ENCODE results near the gene EBF3.

The EBF3 gene

DNA sequence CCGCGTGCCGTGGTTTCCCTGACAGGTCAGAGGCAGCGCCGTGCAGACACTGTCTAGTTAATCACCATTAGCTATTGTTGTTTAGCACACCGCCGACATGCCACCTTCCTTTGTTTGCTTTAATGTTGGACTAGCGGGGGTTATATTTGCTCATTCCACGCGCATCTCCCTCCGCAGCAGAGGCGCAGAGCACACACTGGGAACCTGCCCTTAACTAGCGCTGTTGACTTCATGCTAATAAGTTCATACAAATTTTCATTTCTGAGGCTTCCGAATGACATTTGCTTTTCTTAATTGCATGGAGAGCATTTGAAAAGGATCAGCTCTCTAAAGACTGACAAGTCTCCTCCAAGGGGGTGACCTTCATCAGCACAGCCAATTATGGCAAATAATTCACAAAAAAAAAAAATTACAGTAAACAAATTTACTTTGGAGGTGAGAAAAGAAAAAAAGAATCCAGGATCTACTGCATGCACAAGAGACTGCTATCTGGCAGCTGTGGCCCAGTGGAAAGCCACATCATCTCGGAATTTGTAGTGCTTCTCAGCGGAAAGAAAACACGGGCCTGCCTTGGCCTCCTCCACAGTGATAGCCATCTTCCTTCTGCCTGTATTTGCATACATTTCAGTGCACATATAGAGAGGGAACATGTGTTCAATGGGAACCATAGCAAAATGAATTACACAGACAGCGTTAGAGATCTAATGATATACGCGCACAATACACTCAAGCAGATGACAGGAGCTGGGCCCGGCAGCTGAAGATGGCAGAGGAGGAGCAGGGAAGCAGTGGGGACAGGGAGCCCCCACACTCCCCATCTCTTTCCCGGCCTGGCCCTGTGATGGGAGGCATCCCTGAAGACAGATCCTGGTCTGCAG is 94.2 kb downstream of the EBF3 start:
- Histone ChIP-seq H3K9me3 (ENCODE audit: insufficient read depth, low read length, severe bottlenecking) (no peaks in the 10 kb centered on the region), H3K79me2 (ENCODE audit: insufficient read depth, low read length) (no peaks in the 10 kb centered on the region), H3K36me3 (ENCODE audit: insufficient read depth, low read length) (no peaks in the 10 kb centered on the region), H3K4me1 (ENCODE audit: insufficient read depth, low read length) (peaks cover 9% of the 10 kb centered on the region; the same call in 1 of the 2 replicates), H3K27me3 (ENCODE audit: insufficient read depth, low read length, poor library complexity) (no peaks in the 10 kb centered on the region), H3K27ac (ENCODE audit: low read length) (no peak overlapping the region), H3K4me3 (ENCODE audit: low read depth in 1 of 2, low read length in 2 of 2) (no peak overlapping the region), H4K20me1 (ENCODE audit: insufficient read depth, low read length) (no peaks in the 10 kb centered on the region), H2AFZ (ENCODE audit: low read depth, low read length) (no peak overlapping the region), H3K9ac (ENCODE audit: low read depth, low read length) (no peak overlapping the region), H3K4me2 (ENCODE audit: insufficient read depth, low read length) (no peak overlapping the region)
- no peak for ATAC-seq (ENCODE audit: insufficient read depth, low read depth)
- DNase-seq, result no peak
- TF ChIP-seq EZH2 (IDR thresholded peaks at IDR 0.05; ENCODE audit: borderline replicate concordance, low read depth, low read length, severe bottlenecking), result no peak
- TF ChIP-seq, protein P1, sequence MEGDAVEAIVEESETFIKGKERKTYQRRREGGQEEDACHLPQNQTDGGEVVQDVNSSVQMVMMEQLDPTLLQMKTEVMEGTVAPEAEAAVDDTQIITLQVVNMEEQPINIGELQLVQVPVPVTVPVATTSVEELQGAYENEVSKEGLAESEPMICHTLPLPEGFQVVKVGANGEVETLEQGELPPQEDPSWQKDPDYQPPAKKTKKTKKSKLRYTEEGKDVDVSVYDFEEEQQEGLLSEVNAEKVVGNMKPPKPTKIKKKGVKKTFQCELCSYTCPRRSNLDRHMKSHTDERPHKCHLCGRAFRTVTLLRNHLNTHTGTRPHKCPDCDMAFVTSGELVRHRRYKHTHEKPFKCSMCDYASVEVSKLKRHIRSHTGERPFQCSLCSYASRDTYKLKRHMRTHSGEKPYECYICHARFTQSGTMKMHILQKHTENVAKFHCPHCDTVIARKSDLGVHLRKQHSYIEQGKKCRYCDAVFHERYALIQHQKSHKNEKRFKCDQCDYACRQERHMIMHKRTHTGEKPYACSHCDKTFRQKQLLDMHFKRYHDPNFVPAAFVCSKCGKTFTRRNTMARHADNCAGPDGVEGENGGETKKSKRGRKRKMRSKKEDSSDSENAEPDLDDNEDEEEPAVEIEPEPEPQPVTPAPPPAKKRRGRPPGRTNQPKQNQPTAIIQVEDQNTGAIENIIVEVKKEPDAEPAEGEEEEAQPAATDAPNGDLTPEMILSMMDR (IDR thresholded peaks at IDR 0.05; ENCODE audit: borderline replicate concordance, extremely low read depth, low read length, poor library complexity, severe bottlenecking), result no peak

DNA sequence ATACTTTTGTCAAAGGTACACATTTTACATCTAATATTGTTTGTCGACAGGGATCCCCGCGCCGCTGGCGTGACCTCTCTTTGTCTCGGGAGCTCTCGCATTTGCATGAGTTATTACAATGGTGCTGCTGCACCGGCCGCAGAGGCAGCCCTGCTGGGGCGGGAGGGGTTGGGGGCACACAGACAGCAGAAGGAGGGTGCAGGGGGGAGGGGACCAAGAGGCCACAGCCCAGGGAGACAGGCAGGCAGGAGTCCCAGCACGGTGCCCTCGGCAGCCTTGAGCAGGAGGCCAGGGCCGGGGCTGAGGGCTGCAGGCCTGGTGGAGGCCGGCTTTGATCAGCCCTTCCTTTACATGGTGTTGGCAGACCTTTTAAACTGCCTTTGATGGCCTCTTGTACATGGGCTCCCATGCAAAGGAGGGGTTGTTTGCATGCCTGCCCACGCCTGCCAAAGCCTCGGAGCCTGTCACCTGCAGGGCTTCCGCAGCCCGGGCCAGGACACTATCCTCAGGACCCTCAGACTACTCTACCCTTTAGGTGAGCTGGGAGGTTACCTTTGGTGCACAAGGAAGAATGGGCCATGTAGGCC is 95.5 kb downstream of the EBF3 start:
- no peaks in the 10 kb centered on the region for H4K20me1 ChIP-seq (ENCODE audit: insufficient read depth, low read length)
- no peak for TF ChIP-seq EZH2 (IDR thresholded peaks at IDR 0.05; ENCODE audit: borderline replicate concordance, low read depth, low read length, severe bottlenecking)
- TF ChIP-seq, protein P1 (IDR thresholded peaks at IDR 0.05; ENCODE audit: borderline replicate concordance, extremely low read depth, low read length, poor library complexity, severe bottlenecking), result no peak
- H3K36me3 ChIP-seq (ENCODE audit: insufficient read depth, low read length), result no peaks in the 10 kb centered on the region
- no peak overlapping the region for H2AFZ ChIP-seq (ENCODE audit: low read depth, low read length)
- no peak overlapping the region for H3K4me3 ChIP-seq (ENCODE audit: low read depth in 1 of 2, low read length in 2 of 2)
- ATAC-seq (ENCODE audit: insufficient read depth, low read depth), result no peak
- no peaks in the 10 kb centered on the region for H3K27me3 ChIP-seq (ENCODE audit: insufficient read depth, low read length, poor library complexity)
- H3K27ac ChIP-seq (ENCODE audit: low read length), result no peak overlapping the region
- H3K4me1 ChIP-seq (ENCODE audit: insufficient read depth, low read length), result peaks cover 9% of the 10 kb centered on the region; the same call in 1 of the 2 replicates
- no peak overlapping the region for H3K4me2 ChIP-seq (ENCODE audit: insufficient read depth, low read length)
- no peak overlapping the region for H3K9ac ChIP-seq (ENCODE audit: low read depth, low read length)
- no peaks in the 10 kb centered on the region for H3K79me2 ChIP-seq (ENCODE audit: insufficient read depth, low read length)
- DNase-seq, result no peak
- no peaks in the 10 kb centered on the region for H3K9me3 ChIP-seq (ENCODE audit: insufficient read depth, low read length, severe bottlenecking)

DNA sequence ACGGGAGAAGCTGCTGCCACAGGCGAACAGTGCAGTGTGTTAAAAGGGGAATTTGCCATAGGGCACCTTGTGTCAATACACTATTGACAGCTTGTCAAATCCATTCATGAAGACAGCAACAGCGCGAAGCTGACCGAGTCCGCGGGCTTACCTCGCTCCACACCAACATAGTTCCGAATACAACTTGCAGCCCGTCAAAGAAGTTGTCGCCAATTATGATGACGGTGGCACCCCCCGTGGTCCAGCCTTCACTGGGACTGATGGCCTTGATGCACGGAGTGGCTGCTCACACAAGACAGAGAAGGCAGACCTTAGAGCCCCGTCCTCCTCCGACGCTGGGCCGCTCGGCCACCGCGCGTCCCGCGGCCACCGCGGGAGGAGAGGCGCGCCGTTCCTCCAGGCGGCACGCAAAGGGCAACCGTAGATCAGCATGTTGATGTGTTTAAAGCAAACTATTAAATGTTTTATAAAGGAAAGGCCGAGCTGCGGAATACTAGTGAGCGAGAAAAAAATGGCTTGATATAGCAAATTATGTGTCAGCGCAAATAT is 96.4 kb downstream of the EBF3 start:
- H3K9me3 ChIP-seq (ENCODE audit: insufficient read depth, low read length, severe bottlenecking), result no peaks in the 10 kb centered on the region
- DNase-seq (no peak), ATAC-seq (ENCODE audit: insufficient read depth, low read depth) (no peak)
- H2AFZ ChIP-seq (ENCODE audit: low read depth, low read length), result no peak overlapping the region
- no peak overlapping the region for H3K4me2 ChIP-seq (ENCODE audit: insufficient read depth, low read length)
- no peak overlapping the region for H3K27ac ChIP-seq (ENCODE audit: low read length)
- no peaks in the 10 kb centered on the region for H3K79me2 ChIP-seq (ENCODE audit: insufficient read depth, low read length)
- no peak overlapping the region for H3K4me3 ChIP-seq (ENCODE audit: low read depth in 1 of 2, low read length in 2 of 2)
- peaks cover 9% of the 10 kb centered on the region; the same call in 1 of the 2 replicates for H3K4me1 ChIP-seq (ENCODE audit: insufficient read depth, low read length)
- H3K27me3 ChIP-seq (ENCODE audit: insufficient read depth, low read length, poor library complexity), result no peaks in the 10 kb centered on the region
- TF ChIP-seq, protein P1 (IDR thresholded peaks at IDR 0.05; ENCODE audit: borderline replicate concordance, extremely low read depth, low read length, poor library complexity, severe bottlenecking), result no peak
- TF ChIP-seq EZH2 (IDR thresholded peaks at IDR 0.05; ENCODE audit: borderline replicate concordance, low read depth, low read length, severe bottlenecking), result no peak
- H4K20me1 ChIP-seq (ENCODE audit: insufficient read depth, low read length), result no peaks in the 10 kb centered on the region
- H3K36me3 ChIP-seq (ENCODE audit: insufficient read depth, low read length), result no peaks in the 10 kb centered on the region
- no peak overlapping the region for H3K9ac ChIP-seq (ENCODE audit: low read depth, low read length)
